Astrocyte of the cerebellum (primary cell): Measurements from ENCODE around the gene ADSS1.

Experiments
- DNase-seq: peaks from one replicate; pipeline ENCODE4 v3.0.0-alpha.2; 2011; ENCODE audit warnings: low read depth
- H3K4me3 ChIP-seq: 2 replicates; pipeline ENCODE4 v1.5.1; 2011; ENCODE audit warnings: mild to moderate bottlenecking, low read depth, low read length, moderate library complexity
- CTCF ChIP-seq: IDR thresholded peaks from 2 replicates; pipeline ENCODE4 v1.5.1; 2012; ENCODE audit warnings: low read length, low read depth, moderate library complexity, mild to moderate bottlenecking; ENCODE audit errors: missing control alignments
- in situ Hi-C: cut with HindIII; loops from 2 replicates; pipeline ENCODE4 v1.10.0; 2017; ENCODE audit warnings: low sequenced_read_pairs

Gene ADSS1

DNA sequence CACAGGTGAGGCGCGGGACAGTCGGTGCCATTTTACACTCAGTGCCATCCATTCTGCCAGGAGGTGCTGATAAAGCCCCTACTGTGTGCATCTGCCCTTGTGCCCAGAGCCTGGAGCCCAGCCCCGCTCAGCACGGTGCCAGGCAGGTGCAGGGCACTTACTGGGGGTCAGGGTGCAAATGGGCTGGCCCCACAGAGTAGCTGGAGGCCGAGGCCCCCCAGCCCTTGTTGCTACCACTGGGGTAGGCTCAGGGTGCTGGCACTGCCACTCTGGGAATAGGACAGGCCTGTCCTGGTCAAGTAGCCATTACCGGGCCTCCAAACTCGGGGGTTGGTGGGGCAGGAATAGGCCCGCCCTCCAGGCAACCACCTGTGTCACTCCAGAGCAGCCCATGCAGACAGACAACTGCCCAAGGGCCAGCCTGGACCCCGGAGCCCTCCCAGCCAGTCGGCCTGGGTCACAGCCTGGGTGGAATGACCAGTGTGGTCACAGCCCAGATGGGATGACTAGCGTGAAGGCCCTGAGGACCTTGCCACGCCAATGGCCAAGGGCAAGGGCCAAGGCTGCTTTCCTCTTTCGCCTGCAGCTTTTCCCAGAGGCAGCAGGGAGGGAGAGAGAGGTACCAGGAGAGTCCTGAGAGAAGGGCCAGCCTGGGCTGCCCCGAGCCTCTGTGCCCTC, 31.6 kb upstream of the ADSS1 start:
- in situ Hi-C loops: no loop called here
- H3K4me3 ChIP-seq: no peak overlapping the region
- no peak for DNase-seq
- TF ChIP-seq CTCF: no peak

DNA sequence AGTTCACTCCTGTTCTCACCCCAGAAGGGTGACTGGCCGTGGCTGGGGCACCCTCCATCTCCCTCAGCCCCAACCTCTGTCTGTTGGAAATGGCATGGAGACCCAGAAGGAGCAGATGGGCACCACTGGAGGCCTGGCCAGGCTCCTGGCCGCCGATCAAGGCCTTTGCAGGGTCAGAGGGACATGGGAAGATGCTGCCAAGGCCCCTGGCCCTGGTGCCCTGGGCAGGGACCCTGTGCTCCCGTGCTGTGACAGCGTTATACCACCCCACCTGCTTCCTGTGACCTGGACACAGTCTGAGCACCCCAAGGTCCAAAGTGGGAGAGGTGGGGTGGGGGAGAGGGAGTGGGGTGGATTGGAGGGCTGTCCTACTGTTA, 31.1 kb upstream of the ADSS1 start:
- no peak for TF ChIP-seq CTCF
- DNase-seq: no peak
- H3K4me3 ChIP-seq: no peak overlapping the region
- in situ Hi-C loops: no loop called here

DNA sequence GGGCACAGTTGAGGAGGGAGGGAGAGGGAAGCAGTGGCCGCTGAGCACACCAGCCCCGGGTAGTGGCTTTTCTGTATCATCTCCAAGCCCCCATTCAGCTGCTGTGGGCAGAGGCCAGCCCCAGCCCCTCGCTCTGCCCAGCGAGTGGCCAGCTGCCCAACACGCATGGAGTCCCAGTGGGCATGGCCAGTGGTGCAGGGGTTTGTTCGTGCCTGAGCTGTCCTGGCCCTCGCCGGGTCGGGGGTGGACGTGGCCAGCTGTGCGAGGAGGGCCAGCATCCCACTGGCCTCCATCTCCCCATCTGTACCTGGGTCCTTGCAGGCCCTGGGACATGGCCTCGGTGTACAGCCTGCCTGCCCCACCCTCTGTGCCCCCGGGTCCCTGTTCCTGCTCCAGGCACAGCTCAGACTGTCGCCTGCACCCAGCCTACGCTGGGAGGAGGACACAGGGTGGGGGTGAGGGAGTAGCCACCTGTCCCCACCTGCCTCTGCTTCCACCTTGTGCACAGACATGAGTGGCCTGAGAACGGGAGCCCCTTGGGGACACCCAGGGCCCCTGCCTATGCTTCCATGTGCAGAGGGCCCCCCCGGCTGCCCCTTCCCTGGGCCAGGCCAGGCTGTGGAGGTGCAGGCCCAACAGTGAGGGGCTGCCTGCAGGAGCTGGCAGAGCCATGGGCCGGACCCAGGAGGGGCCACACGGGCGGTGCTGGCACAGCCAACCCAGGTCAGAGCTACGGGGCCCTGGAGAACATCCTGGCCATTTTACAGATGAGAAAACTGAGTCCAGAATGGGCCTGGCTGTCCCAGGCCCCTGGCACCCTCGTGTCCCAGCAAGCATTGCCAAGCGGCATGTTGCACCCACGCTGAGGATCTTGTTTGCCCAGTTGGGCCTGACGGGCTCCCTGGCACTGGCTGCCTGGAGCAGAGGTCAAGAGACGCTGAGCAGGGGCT, 30.3 kb upstream of the ADSS1 start:
- no peak for DNase-seq
- no peak for TF ChIP-seq CTCF
- in situ Hi-C loops: no loop called here
- H3K4me3 ChIP-seq: no peak overlapping the region

- DNase-seq: no peak
- in situ Hi-C loops: no loop called here
- no peak overlapping the region for H3K4me3 ChIP-seq
- no peak for TF ChIP-seq CTCF
Observed at GRCh38 chr14:104694475-104694950, 29.5 kb upstream of the ADSS1 start.

- H3K4me3 ChIP-seq: no peak overlapping the region
- TF ChIP-seq CTCF: no peak
- DNase-seq: no peak
- in situ Hi-C loops: no loop called here
Observed at GRCh38 chr14:104694991-104695659, 28.9 kb upstream of the ADSS1 start.

- in situ Hi-C loops: no loop called here
- no peak overlapping the region for H3K4me3 ChIP-seq
- TF ChIP-seq CTCF: no peak
- no peak for DNase-seq
Observed at GRCh38 chr14:104695660-104696000, 28.4 kb upstream of the ADSS1 start.
